Osteoblast (primary cell): Measurements from ENCODE around the gene LRP11. TPM values are rescaled to one million over a fixed set of nuclear protein-coding genes. Genes with fewer than 3 reads are reported as not detected.
"Not testable (repeated sequence)": the region's sequence is repeated elsewhere in the genome, so short reads cannot be mapped to it uniquely, and the experiment has no call there.

Experiments
- DNase-seq: peaks from one replicate; pipeline ENCODE4 v3.0.0; 2011; ENCODE audit warnings: low spot score, mixed read lengths; ENCODE audit not compliant: insufficient read length; ENCODE audit errors: missing footprints
- H2AFZ ChIP-seq: 2 replicates; pipeline ENCODE4 v1.6.0; 2011; ENCODE audit warnings: mild to moderate bottlenecking, low read length
- H3K27ac ChIP-seq: 2 replicates; pipeline ENCODE4 v1.5.1; 2011; ENCODE audit warnings: mild to moderate bottlenecking, low read depth, low read length, moderate library complexity
- H3K27me3 ChIP-seq: 2 replicates; pipeline ENCODE4 v1.6.0; 2012; ENCODE audit warnings: mild to moderate bottlenecking, control low read depth, inconsistent platforms, low read length, moderate library complexity; ENCODE audit not compliant: insufficient read depth
- H3K36me3 ChIP-seq: 2 replicates; pipeline ENCODE4 v1.5.1; 2011; ENCODE audit warnings: mild to moderate bottlenecking, low read length, control low read depth, moderate library complexity; ENCODE audit not compliant: insufficient read depth
- H3K4me1 ChIP-seq: 2 replicates; pipeline ENCODE4 v1.5.1; 2011; ENCODE audit warnings: mild to moderate bottlenecking, low read length, control low read depth, moderate library complexity; ENCODE audit not compliant: insufficient read depth
- H3K4me2 ChIP-seq: 2 replicates; pipeline ENCODE4 v1.6.0; 2011; ENCODE audit warnings: mild to moderate bottlenecking, low read length; ENCODE audit not compliant: insufficient read depth
- H3K4me3 ChIP-seq: fragments of 200-600 bp; sonication (generic); 3 replicates; pipeline ENCODE4 v1.5.1; 2012; ENCODE audit warnings: mild to moderate bottlenecking, low read length, inconsistent platforms; ENCODE audit not compliant: insufficient read depth
- H3K79me2 ChIP-seq: 2 replicates; pipeline ENCODE4 v1.6.0; 2012; ENCODE audit warnings: mild to moderate bottlenecking, low read length, control low read depth, inconsistent platforms; ENCODE audit not compliant: insufficient read depth
- H3K9me3 ChIP-seq: 2 replicates; pipeline ENCODE4 v1.5.1; 2011; ENCODE audit warnings: low read depth, low read length, control low read depth
- H4K20me1 ChIP-seq: 2 replicates; pipeline ENCODE4 v1.6.0; 2012; ENCODE audit warnings: mild to moderate bottlenecking, low read length, control low read depth; ENCODE audit not compliant: insufficient read depth
- CTCF ChIP-seq: IDR thresholded peaks from 2 replicates; pipeline ENCODE4 v1.5.1; 2011; ENCODE audit warnings: mild to moderate bottlenecking, low read depth, low read length, moderate library complexity; ENCODE audit errors: extremely low read depth
- total RNA-seq: library from RNA; depleted of rRNA; stranded (reverse); fragments of >200 nt; gene quantifications from 2 replicates; pipeline ENCODE4 v1.2.3, GENCODE V29; 2012

The LRP11 gene
- total RNA-seq, 1 donor = 39.4 TPM

- Histone ChIP-seq H3K36me3 (no peaks in the 10 kb centered on the region), H3K9me3 (no peaks in the 10 kb centered on the region), H3K27me3 (no peaks in the 10 kb centered on the region), H2AFZ (no peak overlapping the region), H3K4me2 (no peak overlapping the region), H3K4me3 (no peak overlapping the region), H3K79me2 (no peaks in the 10 kb centered on the region), H3K27ac (no peak overlapping the region), H3K4me1 (no peaks in the 10 kb centered on the region), H4K20me1 (no peaks in the 10 kb centered on the region)
- no peak for TF ChIP-seq CTCF
- no peak for DNase-seq
Measured at GRCh38 chr6:149910721-149911151, 46.6 kb upstream of the LRP11 start.

DNA sequence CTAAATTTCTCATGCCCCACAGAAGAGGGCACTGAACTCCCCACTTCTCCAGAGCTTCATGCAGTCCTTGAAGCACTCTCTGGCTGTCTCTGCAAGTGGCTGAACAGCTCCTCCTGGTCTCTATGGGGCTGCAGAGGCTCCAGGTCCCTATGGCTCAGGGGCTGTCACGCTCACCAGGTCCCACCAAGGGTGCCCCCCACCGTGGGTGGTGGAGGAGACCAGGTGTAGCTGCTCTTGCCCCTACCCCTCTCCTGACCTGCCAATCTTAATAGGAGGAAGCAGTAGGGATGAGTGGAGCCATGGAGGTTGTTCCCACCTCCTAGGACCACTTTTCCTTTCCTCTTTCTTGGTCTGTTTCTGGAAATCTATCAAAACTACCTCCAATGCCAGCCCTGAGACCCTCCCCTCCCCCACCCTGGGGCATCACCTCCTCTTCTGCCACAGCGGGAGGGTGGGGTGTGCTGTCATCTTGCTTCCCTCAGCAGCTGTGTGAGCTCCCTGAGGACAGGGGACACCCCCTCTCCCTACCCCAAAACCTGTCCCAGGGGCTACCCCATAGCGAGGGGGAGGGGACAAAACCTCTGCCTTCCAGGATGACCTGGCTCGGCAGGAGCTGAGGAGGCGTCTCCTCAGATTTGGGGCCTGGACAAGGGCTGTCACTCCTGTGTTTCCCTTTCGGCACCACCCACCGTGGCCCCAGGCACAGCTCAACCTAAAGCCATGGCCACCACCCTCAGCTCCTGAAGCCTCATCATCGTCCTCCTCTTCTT lies 45.7 kb upstream of the LRP11 start:
- H3K27me3 ChIP-seq = no peaks in the 10 kb centered on the region
- no peaks in the 10 kb centered on the region for H4K20me1 ChIP-seq
- no peak for TF ChIP-seq CTCF
- H3K4me1 ChIP-seq = no peaks in the 10 kb centered on the region
- H2AFZ ChIP-seq = no peak overlapping the region
- no peaks in the 10 kb centered on the region for H3K36me3 ChIP-seq
- DNase-seq = no peak
- no peaks in the 10 kb centered on the region for H3K9me3 ChIP-seq
- H3K4me3 ChIP-seq = no peak overlapping the region
- no peaks in the 10 kb centered on the region for H3K79me2 ChIP-seq
- no peak overlapping the region for H3K27ac ChIP-seq
- no peak overlapping the region for H3K4me2 ChIP-seq

GRCh38 chr6:149908480-149908879 lies 44.3 kb upstream of the LRP11 start:
- H3K79me2 ChIP-seq, DNase-seq, H3K9me3 ChIP-seq, H3K27ac ChIP-seq, H3K36me3 ChIP-seq, H3K4me3 ChIP-seq, H4K20me1 ChIP-seq, H3K27me3 ChIP-seq, H3K4me2 ChIP-seq, H2AFZ ChIP-seq, H3K4me1 ChIP-seq: not testable (repeated sequence)

GRCh38 chr6:149907317-149907716 lies 43.2 kb upstream of the LRP11 start:
- H3K36me3 ChIP-seq = no peaks in the 10 kb centered on the region
- no peak overlapping the region for H2AFZ ChIP-seq
- no peaks in the 10 kb centered on the region for H3K27me3 ChIP-seq
- H3K27ac ChIP-seq = no peak overlapping the region
- H4K20me1 ChIP-seq = no peaks in the 10 kb centered on the region
- no peaks in the 10 kb centered on the region for H3K79me2 ChIP-seq
- DNase-seq = no peak
- no peak overlapping the region for H3K4me2 ChIP-seq
- H3K9me3 ChIP-seq = no peaks in the 10 kb centered on the region
- H3K4me3 ChIP-seq = no peak overlapping the region
- no peak for TF ChIP-seq CTCF
- no peaks in the 10 kb centered on the region for H3K4me1 ChIP-seq
